ENCODE data around the gene C17orf100. TPM values are rescaled to one million over a fixed set of nuclear protein-coding genes. Genes with fewer than 3 reads are reported as not detected.

The C17orf100 gene
- total and polyA plus RNA-seq, 2 of the 13 experiments (the other 11 are each of a cell fraction or from before 2014, with no cell fraction given) = 3.6 to 8.7 TPM

GRCh38 chr17:6640536-6641246 is 10.9 kb upstream of the C17orf100 start, which contains the start of the genes KIAA0753 and TXNDC17 (continued):
- TF ChIP-seq ZBTB4 (CRISPR knock-in tag; IDR thresholded peaks at IDR 0.05; ENCODE audit: borderline replicate concordance) (peak; percentile 63; the same call in 1 of the 2 replicates), MEIS2 (CRISPR knock-in tag; IDR thresholded peaks at IDR 0.05) (no peak), FOXP1 (IDR thresholded peaks at IDR 0.05) (no peak), FOXP1 (CRISPR knock-in tag; IDR thresholded peaks at IDR 0.05) (no peak), ZFAT (CRISPR knock-in tag; conservative IDR thresholded peaks at IDR 0.05) (no peak), SALL2 (CRISPR knock-in tag; IDR thresholded peaks at IDR 0.05) (peak; percentile 85), HNRNPK (IDR thresholded peaks at IDR 0.05; ENCODE audit: low read depth, low read length, poor library complexity, severe bottlenecking) (no peak), SIN3A (IDR thresholded peaks at IDR 0.05; ENCODE audit: borderline replicate concordance, low read depth, low read length) (peak; percentile 95), NR2C2 (CRISPR knock-in tag; IDR thresholded peaks at IDR 0.05; ENCODE audit: borderline replicate concordance) (peak; percentile 59; the same call in 1 of the 2 replicates), ZNF816 (CRISPR knock-in tag; IDR thresholded peaks at IDR 0.05; ENCODE audit: borderline replicate concordance) (no peak), ZNF558 (CRISPR knock-in tag; IDR thresholded peaks at IDR 0.05; ENCODE audit: borderline replicate concordance) (no peak), CCDC6 (CRISPR knock-in tag; IDR thresholded peaks at IDR 0.05) (no peak), SALL1 (CRISPR knock-in tag; IDR thresholded peaks at IDR 0.05) (peak; percentile 68), ARHGAP35 (CRISPR knock-in tag; IDR thresholded peaks at IDR 0.05; ENCODE audit: borderline replicate concordance) (0 out of 2 replicates have a peak, but pooled peaks have one; percentile 54), AKAP8 (CRISPR knock-in tag; IDR thresholded peaks at IDR 0.05) (peak; percentile 83; the same call in 1 of the 2 replicates), TEAD3 (CRISPR knock-in tag; optimal IDR thresholded peaks at IDR 0.05; ENCODE audit: borderline replicate concordance) (peak; percentile 24), TIGD3 (CRISPR knock-in tag; IDR thresholded peaks at IDR 0.05; ENCODE audit: borderline replicate concordance) (0 out of 2 replicates have a peak, but pooled peaks have one; percentile 82), ZSCAN9 (CRISPR knock-in tag; IDR thresholded peaks at IDR 0.05; ENCODE audit: borderline replicate concordance) (0 out of 2 replicates have a peak, but pooled peaks have one; percentile 54), ARID2 (CRISPR knock-in tag; IDR thresholded peaks at IDR 0.05; ENCODE audit: borderline replicate concordance) (peak; percentile 83; the same call in 1 of the 2 replicates)
- TF ChIP-seq, protein P1, sequence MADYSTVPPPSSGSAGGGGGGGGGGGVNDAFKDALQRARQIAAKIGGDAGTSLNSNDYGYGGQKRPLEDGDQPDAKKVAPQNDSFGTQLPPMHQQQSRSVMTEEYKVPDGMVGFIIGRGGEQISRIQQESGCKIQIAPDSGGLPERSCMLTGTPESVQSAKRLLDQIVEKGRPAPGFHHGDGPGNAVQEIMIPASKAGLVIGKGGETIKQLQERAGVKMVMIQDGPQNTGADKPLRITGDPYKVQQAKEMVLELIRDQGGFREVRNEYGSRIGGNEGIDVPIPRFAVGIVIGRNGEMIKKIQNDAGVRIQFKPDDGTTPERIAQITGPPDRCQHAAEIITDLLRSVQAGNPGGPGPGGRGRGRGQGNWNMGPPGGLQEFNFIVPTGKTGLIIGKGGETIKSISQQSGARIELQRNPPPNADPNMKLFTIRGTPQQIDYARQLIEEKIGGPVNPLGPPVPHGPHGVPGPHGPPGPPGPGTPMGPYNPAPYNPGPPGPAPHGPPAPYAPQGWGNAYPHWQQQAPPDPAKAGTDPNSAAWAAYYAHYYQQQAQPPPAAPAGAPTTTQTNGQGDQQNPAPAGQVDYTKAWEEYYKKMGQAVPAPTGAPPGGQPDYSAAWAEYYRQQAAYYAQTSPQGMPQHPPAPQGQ (CRISPR knock-in tag; IDR thresholded peaks at IDR 0.05; ENCODE audit: borderline replicate concordance) = no peak
- TF ChIP-seq, protein P2, sequence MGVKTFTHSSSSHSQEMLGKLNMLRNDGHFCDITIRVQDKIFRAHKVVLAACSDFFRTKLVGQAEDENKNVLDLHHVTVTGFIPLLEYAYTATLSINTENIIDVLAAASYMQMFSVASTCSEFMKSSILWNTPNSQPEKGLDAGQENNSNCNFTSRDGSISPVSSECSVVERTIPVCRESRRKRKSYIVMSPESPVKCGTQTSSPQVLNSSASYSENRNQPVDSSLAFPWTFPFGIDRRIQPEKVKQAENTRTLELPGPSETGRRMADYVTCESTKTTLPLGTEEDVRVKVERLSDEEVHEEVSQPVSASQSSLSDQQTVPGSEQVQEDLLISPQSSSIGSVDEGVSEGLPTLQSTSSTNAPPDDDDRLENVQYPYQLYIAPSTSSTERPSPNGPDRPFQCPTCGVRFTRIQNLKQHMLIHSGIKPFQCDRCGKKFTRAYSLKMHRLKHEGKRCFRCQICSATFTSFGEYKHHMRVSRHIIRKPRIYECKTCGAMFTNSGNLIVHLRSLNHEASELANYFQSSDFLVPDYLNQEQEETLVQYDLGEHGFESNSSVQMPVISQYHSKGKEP (CRISPR knock-in tag; IDR thresholded peaks at IDR 0.05) = no peak
